Testis (tissue), 2 donors: ENCODE measurements around the gene KIF18B.

Experiments used
- CTCF ChIP-seq, 3 experiments: fragments of 450-650 bp in 2 of 3; fragments of 200-600 bp in 1 of 3; sonication (generic) in 1 of 3; IDR thresholded peaks; one replicate each; pipeline ENCODE4 v1.5.1; 2016 to 2019; ENCODE audit warnings: antibody characterized with exemption in 3 of 3, mild to moderate bottlenecking in 2 of 3, moderate library complexity in 1 of 3
- POLR2A ChIP-seq: fragments of 450-650 bp; IDR thresholded peaks from one replicate; pipeline ENCODE4 v1.6.1; 2017; ENCODE audit warnings: antibody characterized with exemption, mild to moderate bottlenecking, moderate library complexity

- TF ChIP-seq CTCF (IDR thresholded peaks at IDR 0.05): no peak
- no peak for TF ChIP-seq POLR2A
Measured at GRCh38 chr17:44988044-44988942, 40.7 kb upstream of the KIF18B start.
